RWPE1 (cell line): ENCODE measurements around the gene FAM72C.
"Not testable (repeated sequence)": the region's sequence is repeated elsewhere in the genome, so short reads cannot be mapped to it uniquely, and the experiment has no call there.

Experiments
- CTCF ChIA-PET: fragments of 350-600 bp; sonication (Branson Sonifier 250); formaldehyde crosslinking; extraction: SDS; loops from one replicate; lab custom pipeline; 2021; lab: Yijun Ruan, JAX
- POLR2A ChIA-PET: fragments of 400-600 bp; formaldehyde crosslinking; extraction: SDS; loops from one replicate; lab custom pipeline; 2020; ENCODE audit warnings: antibody characterized with exemption; ENCODE audit not compliant: low non-redundant PET; lab: Yijun Ruan, JAX
- DNase-seq: peaks from one replicate; pipeline ENCODE4 v3.0.0; 2012; ENCODE audit warnings: low spot score
- H3K27ac ChIP-seq: fragments of 450-650 bp; 2 replicates; pipeline ENCODE4 v1.5.1; 2017

Gene FAM72C

DNA sequence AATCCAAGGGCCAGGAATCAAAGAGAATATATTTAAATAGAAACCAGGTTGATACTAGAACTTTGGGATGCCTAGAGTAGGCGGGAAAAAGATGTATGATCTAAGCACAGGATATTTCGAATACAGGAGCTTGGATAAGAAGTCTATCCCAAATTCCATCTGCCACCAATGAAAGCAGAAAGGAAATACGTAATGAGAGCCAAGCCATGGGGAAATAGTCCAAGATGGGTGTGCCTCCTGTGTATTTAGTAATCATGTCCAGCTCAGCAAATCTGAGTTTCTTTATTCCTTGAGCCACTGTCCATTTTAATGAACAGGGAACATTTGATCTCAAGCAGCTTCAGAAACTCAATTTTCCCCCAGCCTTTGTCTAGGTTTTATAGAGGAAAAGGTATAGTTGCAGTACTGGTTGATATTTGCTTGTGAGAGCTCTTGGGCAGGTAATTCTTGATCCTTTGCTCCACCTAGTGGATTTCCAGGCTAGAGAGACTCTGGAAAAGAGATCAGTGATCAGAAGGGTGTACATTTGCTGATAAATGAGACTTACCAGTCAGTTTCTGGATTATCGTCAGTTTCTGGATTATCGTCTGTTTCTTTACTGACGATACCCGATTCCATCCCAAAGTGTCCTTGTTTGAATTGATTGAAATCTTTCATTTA lies 28.3 kb downstream of the FAM72C start:
- DNase-seq, H3K27ac ChIP-seq, CTCF ChIA-PET, POLR2A ChIA-PET: not testable (repeated sequence)

DNA sequence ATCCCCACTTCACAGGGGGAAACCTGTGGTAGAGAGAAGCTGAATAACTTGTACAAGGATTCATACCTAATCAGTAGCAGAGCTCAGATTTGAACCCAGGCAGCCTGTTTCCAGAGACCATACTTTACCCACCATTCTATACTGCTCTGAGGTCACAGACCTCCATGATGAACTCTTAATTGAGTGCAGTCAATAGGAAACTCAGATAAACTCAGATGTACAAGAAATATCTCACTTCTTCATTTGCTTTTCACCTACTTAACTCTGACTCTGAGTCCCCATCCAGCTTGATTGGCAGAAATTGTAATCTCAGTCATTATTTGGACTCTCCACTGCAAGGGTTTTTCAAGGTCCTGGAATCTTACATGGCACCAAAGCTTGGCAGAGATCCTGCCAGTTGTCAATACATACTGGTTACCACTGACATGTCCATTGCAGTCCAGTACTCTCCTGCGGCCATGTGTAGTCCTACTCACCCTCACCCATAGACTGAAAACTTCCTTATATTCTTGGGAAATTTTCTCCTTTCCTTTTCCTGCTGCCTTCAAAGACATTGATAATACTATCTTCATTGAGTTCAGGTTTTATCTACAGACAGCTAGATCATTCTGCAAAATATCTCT lies 29.4 kb downstream of the FAM72C start:
- CTCF ChIA-PET, POLR2A ChIA-PET, DNase-seq, H3K27ac ChIP-seq: not testable (repeated sequence)

DNA sequence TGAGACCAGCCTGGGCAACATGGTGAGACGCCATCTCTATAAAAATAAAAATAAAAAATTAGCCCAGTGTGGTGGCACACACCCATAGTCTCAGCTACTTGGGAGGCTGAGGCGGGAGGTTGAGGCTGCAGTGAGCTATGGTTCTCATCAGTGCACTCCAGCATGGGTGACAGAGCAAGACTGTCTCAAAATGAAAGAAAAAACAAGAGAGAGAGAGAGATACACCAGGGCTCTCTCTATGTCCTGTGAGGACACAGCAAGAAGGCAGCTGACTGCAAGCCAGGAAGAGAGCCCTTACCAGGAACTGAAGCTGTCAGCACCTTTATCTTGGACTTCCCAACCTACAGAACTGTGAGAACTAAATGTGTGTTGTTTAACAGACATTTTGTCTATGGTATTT lies 32.1 kb downstream of the FAM72C start:
- DNase-seq, H3K27ac ChIP-seq, CTCF ChIA-PET, POLR2A ChIA-PET: not testable (repeated sequence)

DNA sequence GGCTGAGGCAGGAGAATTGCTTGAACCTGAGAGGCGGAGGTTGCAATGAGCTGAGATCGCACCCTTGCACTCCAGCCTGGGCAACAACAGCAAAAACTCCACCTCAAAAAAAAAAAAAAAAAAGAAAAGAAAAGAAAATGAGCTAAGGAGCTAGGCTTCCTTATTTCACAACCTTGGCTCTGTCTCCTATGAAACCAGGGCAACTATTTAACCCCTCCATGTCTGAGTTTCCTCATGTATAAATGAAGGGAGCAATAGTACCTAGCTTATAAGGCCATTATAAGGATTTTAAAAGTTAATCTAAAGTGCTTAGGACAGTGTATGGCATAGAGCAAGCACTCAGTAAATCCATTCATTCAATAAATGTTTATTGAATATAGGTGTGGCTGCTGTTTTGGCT lies 32.9 kb downstream of the FAM72C start:
- POLR2A ChIA-PET, CTCF ChIA-PET, DNase-seq: not testable (repeated sequence)

GRCh38 chr1:143936457-143937115 lies 35.2 kb downstream of the FAM72C start:
- DNase-seq, H3K27ac ChIP-seq, POLR2A ChIA-PET, CTCF ChIA-PET: not testable (repeated sequence)

More for the DNA sequence above, 32.9 kb downstream of the FAM72C start:
- H3K27ac ChIP-seq: not testable (repeated sequence)

- DNase-seq, POLR2A ChIA-PET, H3K27ac ChIP-seq, CTCF ChIA-PET: not testable (repeated sequence)
These were observed 52.7 kb downstream of the FAM72C start for GRCh38 chr1:143919127-143919526.

- DNase-seq, H3K27ac ChIP-seq, CTCF ChIA-PET, POLR2A ChIA-PET: not testable (repeated sequence)
These were observed 53.2 kb downstream of the FAM72C start for GRCh38 chr1:143918552-143918951.

DNA sequence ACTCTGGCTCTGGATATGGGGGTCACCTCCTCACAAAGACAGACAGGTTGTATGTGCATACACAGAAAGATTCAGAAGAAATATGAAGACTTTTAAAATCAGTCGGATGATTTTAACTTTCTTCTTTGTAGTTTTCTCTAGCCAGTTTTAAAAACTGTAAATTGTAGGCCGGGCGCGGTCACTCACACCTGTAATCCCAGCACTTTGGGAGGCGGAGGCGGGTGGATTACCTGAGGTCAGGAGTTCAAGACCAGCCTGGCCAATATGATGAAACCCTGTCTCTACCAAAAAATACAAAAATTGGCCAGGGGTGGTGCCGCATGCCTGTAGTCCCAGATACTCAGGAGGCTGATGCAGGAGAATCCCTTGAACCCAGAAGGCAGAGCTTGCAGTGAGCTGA lies 58.1 kb downstream of the FAM72C start:
- POLR2A ChIA-PET, DNase-seq, CTCF ChIA-PET, H3K27ac ChIP-seq: not testable (repeated sequence)
